Suprapubic skin (tissue), 3 donors: ENCODE data around the gene HOXA1.

Source experiments
- CTCF ChIP-seq, 2 donors: fragments of 200-600 bp in 1 of 2; fragments of 450-650 bp in 1 of 2; sonication (generic) in 1 of 2; IDR thresholded peaks; one replicate each; pipeline ENCODE4 v1.5.1; 2016 to 2019; ENCODE audit warnings: antibody characterized with exemption in 2 of 2, mild to moderate bottlenecking in 1 of 2, moderate library complexity in 1 of 2
- POLR2A ChIP-seq, 2 donors: fragments of 450-650 bp; IDR thresholded peaks; one replicate each; pipeline ENCODE4 v1.6.1; 2017; ENCODE audit warnings: antibody characterized with exemption in 2 of 2, mild to moderate bottlenecking in 2 of 2, moderate library complexity in 2 of 2

- TF ChIP-seq CTCF (IDR thresholded peaks at IDR 0.05) = no peak
- no peak for TF ChIP-seq POLR2A (IDR thresholded peaks at IDR 0.05)
These were observed 30.2 kb upstream of the HOXA1 start for GRCh38 chr7:27125986-27126394.
